ENCODE measurements around the gene NSUN6.
A peak's percentile ranks its signal among the peaks of the same experiment; 100 is the strongest.

NSUN6 gene

DNA sequence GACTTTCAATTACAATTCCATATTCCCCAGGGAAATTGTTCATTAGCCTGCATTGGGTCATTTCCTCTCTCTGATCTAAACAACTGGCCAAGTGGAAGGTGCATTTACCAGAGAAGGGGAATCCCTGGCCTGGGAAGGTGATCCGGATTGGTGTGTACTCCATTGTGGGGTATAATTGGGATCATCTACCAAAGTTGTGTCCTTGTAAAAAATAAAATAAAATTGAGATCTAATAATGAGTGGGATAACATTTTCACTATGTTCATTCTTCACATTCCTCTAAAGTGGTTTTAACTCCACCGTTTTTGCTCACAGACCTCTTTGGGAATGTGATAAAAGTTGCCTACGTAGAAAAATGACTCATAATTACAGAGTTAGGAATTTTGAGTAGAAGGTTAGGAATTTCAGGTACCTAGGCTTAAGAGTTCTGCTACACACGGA, 30.6 kb upstream of the NSUN6 start:
- H3K9me3 ChIP-seq (ENCODE audit: control insufficient read depth in 2 of 2, low read length in 2 of 2), result no peaks in the 10 kb centered on the region
- H3K27ac ChIP-seq (ENCODE audit: low read depth in 2 of 2, low read length in 2 of 2), result no peak overlapping the region
- no peaks in the 10 kb centered on the region for H3K27me3 ChIP-seq (ENCODE audit: control insufficient read depth in 2 of 2, insufficient read depth in 2 of 2, low read length in 2 of 2)
- H3K4me1 ChIP-seq (ENCODE audit: control insufficient read depth in 2 of 2, insufficient read depth in 2 of 2, low read length in 2 of 2), result no peaks in the 10 kb centered on the region
- no peak overlapping the region for H3K9ac ChIP-seq (ENCODE audit: low read depth in 1 of 2, low read length in 2 of 2)
- H3K36me3 ChIP-seq (ENCODE audit: control insufficient read depth in 2 of 2, insufficient read depth in 2 of 2, low read length in 2 of 2), result peaks cover 0 to 3% of the 10 kb centered on the region in 2 donors
- no peak overlapping the region for H3K4me3 ChIP-seq (ENCODE audit: low read length in 2 of 2)

DNA sequence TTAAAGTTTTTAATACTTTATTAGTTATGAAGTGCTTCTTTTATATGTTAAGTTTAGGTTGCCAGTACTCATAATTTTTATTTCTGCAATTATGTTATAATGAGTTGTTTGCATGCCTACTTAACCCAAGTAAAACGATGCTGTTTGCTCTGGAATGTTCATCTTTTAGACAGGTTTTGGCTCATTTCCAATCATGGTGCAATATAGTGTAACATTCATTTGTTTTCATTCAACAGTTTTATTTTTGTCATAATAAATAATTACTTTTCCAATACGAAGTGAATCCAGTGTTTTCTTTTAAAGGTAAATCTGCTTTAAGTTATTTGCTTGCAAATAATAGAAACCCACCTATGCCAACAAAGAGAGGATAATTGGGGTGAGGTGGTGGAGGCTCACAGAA, 30.0 kb upstream of the NSUN6 start:
- Histone ChIP-seq H3K9me3 (ENCODE audit: control insufficient read depth in 2 of 2, low read length in 2 of 2) (no peaks in the 10 kb centered on the region), H3K9ac (ENCODE audit: low read depth in 1 of 2, low read length in 2 of 2) (no peak overlapping the region), H3K4me3 (ENCODE audit: low read length in 2 of 2) (no peak overlapping the region), H3K36me3 (ENCODE audit: control insufficient read depth in 2 of 2, insufficient read depth in 2 of 2, low read length in 2 of 2) (peaks cover 0 to 7% of the 10 kb centered on the region in 2 donors), H3K27me3 (ENCODE audit: control insufficient read depth in 2 of 2, insufficient read depth in 2 of 2, low read length in 2 of 2) (no peaks in the 10 kb centered on the region), H3K27ac (ENCODE audit: low read depth in 2 of 2, low read length in 2 of 2) (no peak overlapping the region), H3K4me1 (ENCODE audit: control insufficient read depth in 2 of 2, insufficient read depth in 2 of 2, low read length in 2 of 2) (no peaks in the 10 kb centered on the region)

- H3K36me3 ChIP-seq (ENCODE audit: control insufficient read depth in 2 of 2, insufficient read depth in 2 of 2, low read length in 2 of 2), result peaks cover 0 to 7% of the 10 kb centered on the region in 2 donors
- no peaks in the 10 kb centered on the region for H3K4me1 ChIP-seq (ENCODE audit: control insufficient read depth in 2 of 2, insufficient read depth in 2 of 2, low read length in 2 of 2)
- no peak overlapping the region for H3K4me3 ChIP-seq (ENCODE audit: low read length in 2 of 2)
- H3K27me3 ChIP-seq (ENCODE audit: control insufficient read depth in 2 of 2, insufficient read depth in 2 of 2, low read length in 2 of 2), result no peaks in the 10 kb centered on the region
- H3K27ac ChIP-seq (ENCODE audit: low read depth in 2 of 2, low read length in 2 of 2), result no peak overlapping the region
- no peaks in the 10 kb centered on the region for H3K9me3 ChIP-seq (ENCODE audit: control insufficient read depth in 2 of 2, low read length in 2 of 2)
- no peak overlapping the region for H3K9ac ChIP-seq (ENCODE audit: low read depth in 1 of 2, low read length in 2 of 2)
Observed at GRCh38 chr10:18680754-18681153, 29.4 kb upstream of the NSUN6 start.

DNA sequence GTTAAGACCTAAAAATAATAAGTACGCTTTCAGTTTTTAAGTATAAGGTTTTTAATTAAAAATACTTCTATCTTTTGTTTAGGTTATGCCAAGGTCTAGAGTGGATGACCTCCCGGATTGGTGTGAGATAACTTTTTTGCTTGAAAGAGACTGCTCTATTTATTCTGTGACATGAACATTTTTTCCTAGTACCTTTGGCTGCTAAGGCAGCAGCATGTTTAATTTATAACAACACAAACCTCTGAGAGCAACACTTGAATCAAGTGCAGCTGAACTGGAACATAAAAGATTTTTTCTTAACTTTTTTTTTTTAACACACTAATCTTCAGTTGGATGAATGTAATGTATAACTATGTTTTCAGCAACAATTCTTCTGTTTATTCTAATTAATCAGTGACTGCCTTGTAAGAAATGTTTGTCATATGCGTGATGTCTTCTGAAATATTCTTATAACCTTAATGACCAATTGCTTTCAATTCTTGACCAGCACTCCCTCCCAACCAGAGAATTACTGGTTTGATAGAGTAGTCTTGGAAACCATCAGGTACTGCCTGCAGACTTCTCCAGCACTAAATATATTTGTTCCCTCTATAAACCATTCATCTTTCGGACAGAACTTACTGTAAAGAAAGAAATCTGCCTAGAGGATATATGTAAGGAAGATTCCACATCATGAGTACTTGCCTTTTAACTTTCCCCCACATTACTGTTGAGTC, 23.9 kb upstream of the NSUN6 start:
- H3K4me1 ChIP-seq (ENCODE audit: control insufficient read depth in 2 of 2, insufficient read depth in 2 of 2, low read length in 2 of 2), result no peaks in the 10 kb centered on the region
- H3K9ac ChIP-seq (ENCODE audit: low read depth in 1 of 2, low read length in 2 of 2), result no peak overlapping the region
- no peaks in the 10 kb centered on the region for H3K27me3 ChIP-seq (ENCODE audit: control insufficient read depth in 2 of 2, insufficient read depth in 2 of 2, low read length in 2 of 2)
- no peak overlapping the region for H3K27ac ChIP-seq (ENCODE audit: low read depth in 2 of 2, low read length in 2 of 2)
- H3K9me3 ChIP-seq (ENCODE audit: control insufficient read depth in 2 of 2, low read length in 2 of 2), result no peaks in the 10 kb centered on the region
- H3K36me3 ChIP-seq (ENCODE audit: control insufficient read depth in 2 of 2, insufficient read depth in 2 of 2, low read length in 2 of 2), result peaks cover 28 to 32% of the 10 kb centered on the region in 2 donors
- no peak overlapping the region for H3K4me3 ChIP-seq (ENCODE audit: low read length in 2 of 2)

GRCh38 chr10:18668026-18668425, 16.6 kb upstream of the NSUN6 start:
- H3K4me1 ChIP-seq (ENCODE audit: control insufficient read depth in 2 of 2, insufficient read depth in 2 of 2, low read length in 2 of 2), result no peaks in the 10 kb centered on the region
- no peaks in the 10 kb centered on the region for H3K27me3 ChIP-seq (ENCODE audit: control insufficient read depth in 2 of 2, insufficient read depth in 2 of 2, low read length in 2 of 2)
- no peaks in the 10 kb centered on the region for H3K9me3 ChIP-seq (ENCODE audit: control insufficient read depth in 2 of 2, low read length in 2 of 2)
- H3K9ac ChIP-seq (ENCODE audit: low read depth in 1 of 2, low read length in 2 of 2), result no peak overlapping the region
- no peak overlapping the region for H3K27ac ChIP-seq (ENCODE audit: low read depth in 2 of 2, low read length in 2 of 2)
- no peak overlapping the region for H3K4me3 ChIP-seq (ENCODE audit: low read length in 2 of 2)
- peaks cover 11 to 28% of the 10 kb centered on the region in 2 donors for H3K36me3 ChIP-seq (ENCODE audit: control insufficient read depth in 2 of 2, insufficient read depth in 2 of 2, low read length in 2 of 2)

GRCh38 chr10:18666810-18667209, 15.4 kb upstream of the NSUN6 start:
- peaks cover 7 to 26% of the 10 kb centered on the region in 2 donors for H3K36me3 ChIP-seq (ENCODE audit: control insufficient read depth in 2 of 2, insufficient read depth in 2 of 2, low read length in 2 of 2)
- H3K9me3 ChIP-seq (ENCODE audit: control insufficient read depth in 2 of 2, low read length in 2 of 2), result no peaks in the 10 kb centered on the region
- no peak overlapping the region for H3K27ac ChIP-seq (ENCODE audit: low read depth in 2 of 2, low read length in 2 of 2)

GRCh38 chr10:18665815-18666558, 14.6 kb upstream of the NSUN6 start:
- H3K27me3 ChIP-seq (ENCODE audit: control insufficient read depth in 2 of 2, insufficient read depth in 2 of 2, low read length in 2 of 2), result no peaks in the 10 kb centered on the region
- H3K9ac ChIP-seq (ENCODE audit: low read depth in 1 of 2, low read length in 2 of 2), result no peak overlapping the region
- peaks cover 1 to 10% of the 10 kb centered on the region in 2 donors for H3K4me1 ChIP-seq (ENCODE audit: control insufficient read depth in 2 of 2, insufficient read depth in 2 of 2, low read length in 2 of 2)
- no peak overlapping the region for H3K4me3 ChIP-seq (ENCODE audit: low read length in 2 of 2)
- no peaks in the 10 kb centered on the region for H3K9me3 ChIP-seq (ENCODE audit: control insufficient read depth in 2 of 2, low read length in 2 of 2)
- peaks cover 7 to 21% of the 10 kb centered on the region in 2 donors for H3K36me3 ChIP-seq (ENCODE audit: control insufficient read depth in 2 of 2, insufficient read depth in 2 of 2, low read length in 2 of 2)
- H3K27ac ChIP-seq (ENCODE audit: low read depth in 2 of 2, low read length in 2 of 2), result no peak overlapping the region

More at GRCh38 chr10:18666810-18667209, 15.4 kb upstream of the NSUN6 start:
- H3K9ac ChIP-seq (ENCODE audit: low read depth in 1 of 2, low read length in 2 of 2), result no peak overlapping the region
- no peaks in the 10 kb centered on the region for H3K27me3 ChIP-seq (ENCODE audit: control insufficient read depth in 2 of 2, insufficient read depth in 2 of 2, low read length in 2 of 2)
- H3K4me3 ChIP-seq (ENCODE audit: low read length in 2 of 2), result no peak overlapping the region
- H3K4me1 ChIP-seq (ENCODE audit: control insufficient read depth in 2 of 2, insufficient read depth in 2 of 2, low read length in 2 of 2), result peaks cover 0 to 4% of the 10 kb centered on the region in 2 donors

- Histone ChIP-seq H3K9ac (ENCODE audit: low read depth in 1 of 2, low read length in 2 of 2) (no peak overlapping the region), H3K27me3 (ENCODE audit: control insufficient read depth in 2 of 2, insufficient read depth in 2 of 2, low read length in 2 of 2) (no peaks in the 10 kb centered on the region), H3K4me1 (ENCODE audit: control insufficient read depth in 2 of 2, insufficient read depth in 2 of 2, low read length in 2 of 2) (peaks cover 8 to 15% of the 10 kb centered on the region in 2 donors), H3K9me3 (ENCODE audit: control insufficient read depth in 2 of 2, low read length in 2 of 2) (no peaks in the 10 kb centered on the region), H3K27ac (ENCODE audit: low read depth in 2 of 2, low read length in 2 of 2) (no peak overlapping the region), H3K36me3 (ENCODE audit: control insufficient read depth in 2 of 2, insufficient read depth in 2 of 2, low read length in 2 of 2) (peaks cover 4 to 16% of the 10 kb centered on the region in 2 donors), H3K4me3 (ENCODE audit: low read length in 2 of 2) (no peak overlapping the region)
Observed at GRCh38 chr10:18664841-18665478, 13.6 kb upstream of the NSUN6 start.

DNA sequence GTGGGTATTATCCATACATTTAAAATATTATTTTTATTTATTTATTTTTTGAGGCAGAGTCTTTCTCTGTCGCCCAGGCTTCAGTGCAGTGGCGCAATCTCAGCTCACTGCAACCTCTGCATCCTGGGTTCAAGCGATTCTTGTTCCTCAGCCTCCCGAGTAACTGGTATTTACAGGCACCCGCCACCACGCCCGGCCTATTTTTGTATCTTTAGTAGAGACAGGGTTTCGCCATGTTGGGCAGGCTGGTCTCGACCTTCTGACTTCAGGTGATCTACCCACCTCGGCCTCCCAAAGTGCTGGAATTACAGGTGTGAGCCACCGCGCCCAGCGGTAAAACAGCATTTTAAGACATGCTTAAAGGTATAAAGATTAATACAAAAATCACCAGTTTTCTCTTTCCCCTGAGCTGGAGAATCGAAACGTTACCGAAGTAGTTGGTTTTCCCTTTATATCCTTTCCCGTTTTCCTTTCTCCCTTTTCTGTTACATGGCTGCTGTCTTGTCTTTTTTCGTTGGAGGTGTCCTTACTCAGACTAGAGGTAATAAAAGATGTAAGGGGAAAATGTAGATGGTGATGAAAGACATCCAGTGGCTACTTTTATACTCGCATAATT, 9.5 kb upstream of the NSUN6 start:
- peak overlapping the region; percentile 97 for H3K27ac ChIP-seq (ENCODE audit: low read depth in 2 of 2, low read length in 2 of 2)
- H3K4me3 ChIP-seq (ENCODE audit: low read length in 2 of 2), result peak overlapping the region in 1 of 2 donors; percentile 91
- peaks cover 12 to 19% of the 10 kb centered on the region in 2 donors for H3K4me1 ChIP-seq (ENCODE audit: control insufficient read depth in 2 of 2, insufficient read depth in 2 of 2, low read length in 2 of 2)
- H3K36me3 ChIP-seq (ENCODE audit: control insufficient read depth in 2 of 2, insufficient read depth in 2 of 2, low read length in 2 of 2), result no peaks in the 10 kb centered on the region
- peak overlapping the region in 1 of 2 donors; percentile 95 for H3K9ac ChIP-seq (ENCODE audit: low read depth in 1 of 2, low read length in 2 of 2)
- no peaks in the 10 kb centered on the region for H3K27me3 ChIP-seq (ENCODE audit: control insufficient read depth in 2 of 2, insufficient read depth in 2 of 2, low read length in 2 of 2)
- H3K9me3 ChIP-seq (ENCODE audit: control insufficient read depth in 2 of 2, low read length in 2 of 2), result no peaks in the 10 kb centered on the region

Data from mucosa of rectum (tissue), 2 donors.